ENCODE results near the gene TTN.

Gene TTN

DNA sequence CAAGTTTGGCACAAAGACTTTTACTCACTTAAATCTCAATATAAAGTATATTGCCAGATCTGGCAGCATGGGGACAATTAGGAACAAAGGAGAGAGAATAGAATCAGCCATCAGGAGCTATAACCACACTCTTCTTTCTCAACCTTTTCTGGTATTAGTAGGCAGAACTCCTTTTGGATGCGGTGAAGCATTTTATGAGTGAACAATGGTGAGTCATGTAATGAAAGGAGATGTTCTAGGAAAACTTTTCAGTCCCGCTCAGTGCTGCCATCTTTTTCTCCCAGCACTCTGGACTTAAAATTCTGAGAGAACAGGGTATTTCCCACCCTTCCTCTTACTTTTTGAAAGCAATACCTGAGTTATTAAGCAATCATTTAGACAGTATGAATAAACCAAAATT, 294.7 kb downstream of the TTN start (continued):
- TF ChIP-seq BACH2 (CRISPR knock-in tag; IDR thresholded peaks at IDR 0.05; ENCODE audit: borderline replicate concordance) (no peak), ZNF565 (CRISPR knock-in tag; conservative IDR thresholded peaks at IDR 0.05; ENCODE audit: low read depth) (no peak)

GRCh38 chr2:178510384-178510783, 296.8 kb downstream of the TTN start:
- no peak for ATAC-seq
- TF ChIP-seq ZNF565 (CRISPR knock-in tag; conservative IDR thresholded peaks at IDR 0.05; ENCODE audit: low read depth) (no peak), PPARA (CRISPR knock-in tag; IDR thresholded peaks at IDR 0.05; ENCODE audit: borderline replicate concordance) (no peak), ZNF8 (CRISPR knock-in tag; IDR thresholded peaks at IDR 0.05) (no peak), SNAI2 (CRISPR knock-in tag; IDR thresholded peaks at IDR 0.05) (no peak), ZC3H10 (CRISPR knock-in tag; IDR thresholded peaks at IDR 0.05) (no peak), CSRNP3 (CRISPR knock-in tag; IDR thresholded peaks at IDR 0.05) (no peak), ZNF70 (CRISPR knock-in tag; IDR thresholded peaks at IDR 0.05) (no peak), ESRRG (CRISPR knock-in tag; IDR thresholded peaks at IDR 0.05) (no peak), OSR1 (CRISPR knock-in tag; IDR thresholded peaks at IDR 0.05) (no peak), TOX (CRISPR knock-in tag; IDR thresholded peaks at IDR 0.05; ENCODE audit: borderline replicate concordance) (no peak), ISL1 (CRISPR knock-in tag; IDR thresholded peaks at IDR 0.05) (no peak), TCF4 (CRISPR knock-in tag; IDR thresholded peaks at IDR 0.05; ENCODE audit: borderline replicate concordance) (no peak), PATZ1 (CRISPR knock-in tag; IDR thresholded peaks at IDR 0.05; ENCODE audit: borderline replicate concordance) (no peak), CSDC2 (CRISPR knock-in tag; IDR thresholded peaks at IDR 0.05) (no peak), ZFP30 (CRISPR knock-in tag; IDR thresholded peaks at IDR 0.05) (no peak), ZFP3 (CRISPR knock-in tag; IDR thresholded peaks at IDR 0.05) (no peak)
- TF ChIP-seq, protein P1, sequence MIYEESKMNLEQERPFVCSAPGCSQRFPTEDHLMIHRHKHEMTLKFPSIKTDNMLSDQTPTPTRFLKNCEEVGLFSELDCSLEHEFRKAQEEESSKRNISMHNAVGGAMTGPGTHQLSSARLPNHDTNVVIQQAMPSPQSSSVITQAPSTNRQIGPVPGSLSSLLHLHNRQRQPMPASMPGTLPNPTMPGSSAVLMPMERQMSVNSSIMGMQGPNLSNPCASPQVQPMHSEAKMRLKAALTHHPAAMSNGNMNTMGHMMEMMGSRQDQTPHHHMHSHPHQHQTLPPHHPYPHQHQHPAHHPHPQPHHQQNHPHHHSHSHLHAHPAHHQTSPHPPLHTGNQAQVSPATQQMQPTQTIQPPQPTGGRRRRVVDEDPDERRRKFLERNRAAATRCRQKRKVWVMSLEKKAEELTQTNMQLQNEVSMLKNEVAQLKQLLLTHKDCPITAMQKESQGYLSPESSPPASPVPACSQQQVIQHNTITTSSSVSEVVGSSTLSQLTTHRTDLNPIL (CRISPR knock-in tag; IDR thresholded peaks at IDR 0.05; ENCODE audit: low read depth) = no peak

DNA sequence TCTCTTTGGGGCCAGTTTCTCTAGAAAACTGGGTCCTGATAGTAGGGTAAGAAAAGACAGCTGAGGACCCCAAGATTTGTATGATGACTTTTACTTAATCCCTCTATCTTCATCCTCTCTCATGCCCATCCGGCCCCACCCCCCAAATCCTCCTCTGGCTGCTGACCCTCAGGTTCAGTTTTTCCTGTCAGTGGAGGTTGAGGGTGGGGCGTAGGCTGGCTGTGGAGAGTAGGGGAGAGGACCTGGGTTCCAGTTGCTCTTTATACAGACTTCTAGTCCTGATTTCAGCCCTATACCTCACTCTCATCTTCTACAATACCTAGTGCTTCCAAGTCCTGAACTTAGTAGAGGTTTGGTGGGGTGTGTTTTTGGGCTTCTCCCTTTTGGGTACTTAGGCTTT, 298.6 kb downstream of the TTN start:
- ATAC-seq = no peak
- TF ChIP-seq TCF4 (CRISPR knock-in tag; IDR thresholded peaks at IDR 0.05; ENCODE audit: borderline replicate concordance) = no peak
- no peak for TF ChIP-seq BACH2 (CRISPR knock-in tag; IDR thresholded peaks at IDR 0.05; ENCODE audit: borderline replicate concordance)
- no peak for TF ChIP-seq PPARA (CRISPR knock-in tag; IDR thresholded peaks at IDR 0.05; ENCODE audit: borderline replicate concordance)
- no peak for TF ChIP-seq ZFP3 (CRISPR knock-in tag; IDR thresholded peaks at IDR 0.05)
- no peak for TF ChIP-seq CSDC2 (CRISPR knock-in tag; IDR thresholded peaks at IDR 0.05)
- TF ChIP-seq PATZ1 (CRISPR knock-in tag; IDR thresholded peaks at IDR 0.05; ENCODE audit: borderline replicate concordance) = no peak
- no peak for TF ChIP-seq POU6F1 (CRISPR knock-in tag; IDR thresholded peaks at IDR 0.05; ENCODE audit: borderline replicate concordance, low read depth)
- TF ChIP-seq TSHZ2 (CRISPR knock-in tag; IDR thresholded peaks at IDR 0.05) = no peak

All from SK-N-SH treated with all-trans-retinoic acid at 6 μM for 48 hours (cell line).